ENCODE results near the gene NANOS2. TPM values are rescaled to one million over a fixed set of nuclear protein-coding genes. Genes with fewer than 3 reads are reported as not detected.

NANOS2 gene
- total RNA-seq (not detected), polyA plus RNA-seq (not detected)

GRCh38 chr19:45913874-45914830 lies at the start of gene NANOS2:
NANOS2 (minus strand) TSS chr19:45914778; CDS start chr19:45914693, 85 bp downstream.
- Histone ChIP-seq H3K27me3 (ENCODE audit: insufficient read depth, low read length) (no peaks in the 10 kb centered on the region), H3K9me3 (ENCODE audit: control insufficient read depth in 1 of 2, low read length in 2 of 2) (no peaks in the 10 kb centered on the region), H3K4me1 (ENCODE audit: insufficient read depth, low read length) (no peaks in the 10 kb centered on the region), H3K4me3 (ENCODE audit: low read length in 2 of 2) (no peak within 1 kb of the TSS), H3K27ac (ENCODE audit: low read depth, low read length) (no peak within 1 kb of the TSS), H3K36me3 (ENCODE audit: insufficient read depth, low read length) (no peaks in the 10 kb centered on the region)
- POLR2A ChIA-PET (ENCODE audit: partially characterized antibody), result no interaction called here
- intact Hi-C loops (cut with micrococcal nuclease), result no loop called here
- H3K4me3 Mint-ChIP-seq, result no peak within 1 kb of the TSS
- H3K36me3 Mint-ChIP-seq, result no peaks in the 10 kb centered on the region
- CTCF ChIA-PET (ENCODE audit: partially characterized antibody), result no interaction called here
- DNase-seq, result no peak
- peaks cover 22 to 23% of the 10 kb centered on the region in 2 donors for H3K27me3 Mint-ChIP-seq
- H3K9me3 Mint-ChIP-seq, result no peaks in the 10 kb centered on the region
- H3K27ac Mint-ChIP-seq, result no peak within 1 kb of the TSS
- no peaks in the 10 kb centered on the region for H3K4me1 Mint-ChIP-seq

DNA sequence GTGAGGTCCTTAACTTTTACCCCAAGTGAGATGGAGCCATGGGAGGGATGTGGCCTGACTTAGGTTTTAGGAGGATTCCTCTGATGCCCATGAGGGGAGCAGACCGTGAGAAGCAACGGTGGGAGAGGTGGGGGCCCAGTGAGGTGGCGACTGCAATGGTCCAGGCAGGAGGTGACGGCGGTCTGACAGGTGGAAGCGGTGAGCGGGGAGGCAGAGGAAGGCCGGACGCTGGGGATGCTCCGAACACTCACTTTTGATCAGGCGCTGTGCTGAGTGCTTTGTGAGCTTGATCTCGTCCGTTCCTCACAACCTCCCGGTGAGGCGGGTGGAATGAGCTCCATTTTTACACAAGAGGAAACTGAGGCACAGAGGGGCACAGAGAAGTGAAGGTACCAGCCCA lies 47.4 kb upstream of the NANOS2 start:
- peaks cover 30 to 50% of the 10 kb centered on the region in 2 donors for H3K27me3 Mint-ChIP-seq
- Histone ChIP-seq H3K36me3 (ENCODE audit: insufficient read depth, low read length) (no peaks in the 10 kb centered on the region), H3K4me3 (ENCODE audit: low read length in 2 of 2) (no peak overlapping the region), H3K27me3 (ENCODE audit: insufficient read depth, low read length) (peaks cover 5% of the 10 kb centered on the region), H3K27ac (ENCODE audit: low read depth, low read length) (no peak overlapping the region), H3K9me3 (ENCODE audit: control insufficient read depth in 1 of 2, low read length in 2 of 2) (no peaks in the 10 kb centered on the region), H3K4me1 (ENCODE audit: insufficient read depth, low read length) (no peaks in the 10 kb centered on the region)
- intact Hi-C loops (cut with micrococcal nuclease), result no loop called here
- DNase-seq, result no peak
- no peaks in the 10 kb centered on the region for H3K36me3 Mint-ChIP-seq
- ChIA-PET CTCF (ENCODE audit: partially characterized antibody) (no interaction called here), POLR2A (ENCODE audit: partially characterized antibody) (no interaction called here)
- peaks cover 0 to 5% (median 0%) of the 10 kb centered on the region in 8 donors for H3K9me3 Mint-ChIP-seq
- no peak overlapping the region for H3K4me3 Mint-ChIP-seq
- no peak overlapping the region for H3K27ac Mint-ChIP-seq
- H3K4me1 Mint-ChIP-seq, result no peaks in the 10 kb centered on the region

- no peaks in the 10 kb centered on the region for H3K4me1 ChIP-seq (ENCODE audit: insufficient read depth, low read length)
- no peak for DNase-seq
- no peaks in the 10 kb centered on the region for H3K4me1 Mint-ChIP-seq
- H3K9me3 Mint-ChIP-seq, result peaks cover 0 to 5% (median 0%) of the 10 kb centered on the region in 8 donors
- ChIA-PET CTCF (ENCODE audit: partially characterized antibody) (interaction anchor here (0.6 kb wide), 1 partner anchor 11 kb away, joined by 3 read pairs; no protein-coding TSS in a partner anchor), POLR2A (ENCODE audit: partially characterized antibody) (no interaction called here)
- H3K4me3 ChIP-seq (ENCODE audit: low read length in 2 of 2), result no peak overlapping the region
- no peak overlapping the region for H3K27ac ChIP-seq (ENCODE audit: low read depth, low read length)
- no peaks in the 10 kb centered on the region for H3K9me3 ChIP-seq (ENCODE audit: control insufficient read depth in 1 of 2, low read length in 2 of 2)
- peaks cover 25 to 46% of the 10 kb centered on the region in 2 donors for H3K27me3 Mint-ChIP-seq
- H3K4me3 Mint-ChIP-seq, result no peak overlapping the region
- no peaks in the 10 kb centered on the region for H3K36me3 ChIP-seq (ENCODE audit: insufficient read depth, low read length)
- intact Hi-C loops (cut with micrococcal nuclease), result no loop called here
- H3K27me3 ChIP-seq (ENCODE audit: insufficient read depth, low read length), result peaks cover 5% of the 10 kb centered on the region
- no peaks in the 10 kb centered on the region for H3K36me3 Mint-ChIP-seq
- H3K27ac Mint-ChIP-seq, result no peak overlapping the region
Observed at GRCh38 chr19:45960595-45961235, 46.1 kb upstream of the NANOS2 start.

DNA sequence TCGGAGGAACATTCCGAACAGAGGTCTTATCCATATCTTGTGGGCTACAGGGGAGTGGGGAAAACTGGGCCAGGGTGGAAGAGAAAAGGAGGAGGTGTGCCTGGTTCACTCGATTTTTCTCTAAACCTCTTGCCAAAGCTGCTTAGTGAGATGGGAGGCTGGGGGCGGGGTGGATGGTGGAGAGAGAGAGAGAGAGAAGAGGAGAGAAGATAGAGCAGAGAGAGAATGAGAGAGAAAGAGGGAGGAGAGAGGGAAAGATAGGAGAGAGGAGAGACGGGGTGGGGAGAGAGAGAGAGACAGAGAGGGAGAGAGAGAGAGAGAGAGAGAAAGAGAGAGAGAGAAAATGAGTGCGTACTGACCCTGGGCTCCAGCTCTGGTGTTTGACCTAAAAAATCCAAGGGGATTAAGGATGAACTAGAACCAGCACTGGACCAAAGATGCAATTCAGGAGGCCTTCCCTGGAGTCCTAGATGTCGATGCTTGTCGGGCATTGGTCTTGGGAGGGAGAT lies 45.0 kb upstream of the NANOS2 start:
- Histone ChIP-seq H3K4me3 (ENCODE audit: low read length in 2 of 2) (no peak overlapping the region), H3K36me3 (ENCODE audit: insufficient read depth, low read length) (no peaks in the 10 kb centered on the region), H3K9me3 (ENCODE audit: control insufficient read depth in 1 of 2, low read length in 2 of 2) (no peaks in the 10 kb centered on the region), H3K27ac (ENCODE audit: low read depth, low read length) (no peak overlapping the region), H3K4me1 (ENCODE audit: insufficient read depth, low read length) (no peaks in the 10 kb centered on the region), H3K27me3 (ENCODE audit: insufficient read depth, low read length) (peaks cover 5% of the 10 kb centered on the region)
- H3K27ac Mint-ChIP-seq, result no peak overlapping the region
- ChIA-PET POLR2A (ENCODE audit: partially characterized antibody) (no interaction called here), CTCF (ENCODE audit: partially characterized antibody) (no interaction called here)
- H3K9me3 Mint-ChIP-seq, result peaks cover 0 to 5% (median 0%) of the 10 kb centered on the region in 8 donors
- no peak for DNase-seq
- H3K4me1 Mint-ChIP-seq, result peaks cover 0 to 8% (median 2%) of the 10 kb centered on the region in 4 donors
- no peak overlapping the region for H3K4me3 Mint-ChIP-seq
- intact Hi-C loops (cut with micrococcal nuclease), result no loop called here
- peaks cover 29 to 50% of the 10 kb centered on the region in 2 donors for H3K27me3 Mint-ChIP-seq
- H3K36me3 Mint-ChIP-seq, result no peaks in the 10 kb centered on the region

GRCh38 chr19:45958769-45959516 lies 44.4 kb upstream of the NANOS2 start:
- Histone ChIP-seq H3K27me3 (ENCODE audit: insufficient read depth, low read length) (peaks cover 5% of the 10 kb centered on the region), H3K4me1 (ENCODE audit: insufficient read depth, low read length) (no peaks in the 10 kb centered on the region), H3K27ac (ENCODE audit: low read depth, low read length) (no peak overlapping the region), H3K4me3 (ENCODE audit: low read length in 2 of 2) (no peak overlapping the region), H3K36me3 (ENCODE audit: insufficient read depth, low read length) (no peaks in the 10 kb centered on the region), H3K9me3 (ENCODE audit: control insufficient read depth in 1 of 2, low read length in 2 of 2) (no peaks in the 10 kb centered on the region)
- no peaks in the 10 kb centered on the region for H3K36me3 Mint-ChIP-seq
- intact Hi-C loops (cut with micrococcal nuclease), result no loop called here
- peaks cover 0 to 8% (median 2%) of the 10 kb centered on the region in 4 donors for H3K4me1 Mint-ChIP-seq
- peaks cover 0 to 5% (median 0%) of the 10 kb centered on the region in 8 donors for H3K9me3 Mint-ChIP-seq
- ChIA-PET CTCF (ENCODE audit: partially characterized antibody) (no interaction called here), POLR2A (ENCODE audit: partially characterized antibody) (no interaction called here)
- DNase-seq, result no peak
- H3K27me3 Mint-ChIP-seq, result peaks cover 29 to 52% of the 10 kb centered on the region in 2 donors
- H3K4me3 Mint-ChIP-seq, result no peak overlapping the region
- no peak overlapping the region for H3K27ac Mint-ChIP-seq

- Mint-ChIP-seq H3K36me3 (no peaks in the 10 kb centered on the region), H3K9me3 (peaks cover 0 to 5% (median under 1%) of the 10 kb centered on the region in 8 donors), H3K27ac (no peak overlapping the region), H3K4me1 (peaks cover under 1 to 12% (median 3%) of the 10 kb centered on the region in 4 donors), H3K4me3 (no peak overlapping the region), H3K27me3 (peaks cover 30 to 53% of the 10 kb centered on the region in 2 donors)
- no peak for DNase-seq
- POLR2A ChIA-PET (ENCODE audit: partially characterized antibody), result no interaction called here
- peaks cover under 1% of the 10 kb centered on the region for H3K4me1 ChIP-seq (ENCODE audit: insufficient read depth, low read length)
- intact Hi-C loops (cut with micrococcal nuclease), result no loop called here
- no peaks in the 10 kb centered on the region for H3K9me3 ChIP-seq (ENCODE audit: control insufficient read depth in 1 of 2, low read length in 2 of 2)
- CTCF ChIA-PET (ENCODE audit: partially characterized antibody), result no interaction called here
- no peak overlapping the region for H3K27ac ChIP-seq (ENCODE audit: low read depth, low read length)
- H3K27me3 ChIP-seq (ENCODE audit: insufficient read depth, low read length), result peaks cover 5% of the 10 kb centered on the region
- no peak overlapping the region for H3K4me3 ChIP-seq (ENCODE audit: low read length in 2 of 2)
- H3K36me3 ChIP-seq (ENCODE audit: insufficient read depth, low read length), result no peaks in the 10 kb centered on the region
Observed at GRCh38 chr19:45958320-45958719, 43.7 kb upstream of the NANOS2 start.
